RKO (cell line): ENCODE measurements around the gene BORCS6.

Experiments
- DNase-seq: peaks from one replicate; pipeline ENCODE4 v3.0.0-alpha.2; 2016; ENCODE audit warnings: low spot score

Gene BORCS6

GRCh38 chr17:8142158-8142886 lies 47.7 kb downstream of the BORCS6 start:
- DNase-seq, result no peak

DNA sequence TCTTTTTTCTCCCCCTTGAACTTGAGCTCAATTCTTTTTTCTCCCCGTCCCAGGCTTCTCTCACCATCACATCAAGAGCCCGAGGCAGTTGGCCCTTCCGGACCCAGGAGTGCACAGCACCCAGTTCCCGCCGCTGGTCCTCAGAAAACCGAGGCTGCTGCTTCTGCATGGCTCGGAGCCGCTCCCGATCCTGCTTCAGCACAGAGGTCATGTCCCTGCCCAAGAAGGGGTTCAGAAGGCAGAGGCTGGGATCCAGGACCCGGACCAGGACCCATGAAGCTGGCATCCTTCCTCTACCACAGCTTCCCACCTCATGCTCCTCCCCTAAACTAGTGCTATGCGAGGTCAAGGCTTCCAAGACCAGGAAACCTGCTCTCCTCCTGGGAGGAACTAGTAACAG lies 48.2 kb downstream of the BORCS6 start:
- DNase-seq, result no peak

- DNase-seq, result no peak
Observed at GRCh38 chr17:8141045-8141444, 48.9 kb downstream of the BORCS6 start.

- no peak for DNase-seq
Observed at GRCh38 chr17:8140065-8141029, 49.6 kb downstream of the BORCS6 start.

DNA sequence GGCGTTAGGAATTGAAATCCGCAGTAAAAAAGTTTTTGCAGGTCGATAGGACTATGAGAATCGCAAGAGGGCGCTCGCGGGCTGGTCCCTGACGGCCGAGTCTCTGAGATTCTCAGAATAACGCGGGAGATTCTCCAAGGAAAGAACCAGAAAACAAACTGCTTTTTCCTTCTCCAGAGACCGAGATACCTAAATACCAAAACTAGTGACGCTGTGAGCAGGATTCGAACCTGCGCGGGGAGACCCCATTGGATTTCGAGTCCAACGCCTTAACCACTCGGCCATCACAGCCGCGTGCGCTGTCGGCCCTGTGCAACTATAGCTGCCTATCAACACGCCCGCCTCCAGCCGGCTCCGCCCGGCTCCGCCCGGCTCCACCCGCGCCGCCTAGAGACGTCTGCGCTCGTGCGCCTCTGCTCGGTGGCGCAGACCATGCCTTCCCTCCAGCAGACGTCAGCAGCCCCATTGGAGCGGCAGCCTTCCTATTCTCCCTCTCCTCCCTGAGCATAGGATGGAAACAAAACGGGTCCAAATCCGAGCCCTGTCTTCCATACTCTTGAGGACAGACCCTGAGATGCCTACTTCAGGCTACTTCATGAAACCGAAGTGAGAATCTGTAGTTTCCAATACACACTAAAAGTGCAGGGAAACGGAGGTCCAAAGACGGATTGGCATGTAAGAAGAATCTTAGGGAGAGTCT lies 51.2 kb downstream of the BORCS6 start:
- DNase-seq, result peak; percentile 97

- DNase-seq, result no peak
Observed at GRCh38 chr17:8138374-8138671, 51.7 kb downstream of the BORCS6 start.
